ENCODE results near the gene NHERF1.

Gene NHERF1

DNA sequence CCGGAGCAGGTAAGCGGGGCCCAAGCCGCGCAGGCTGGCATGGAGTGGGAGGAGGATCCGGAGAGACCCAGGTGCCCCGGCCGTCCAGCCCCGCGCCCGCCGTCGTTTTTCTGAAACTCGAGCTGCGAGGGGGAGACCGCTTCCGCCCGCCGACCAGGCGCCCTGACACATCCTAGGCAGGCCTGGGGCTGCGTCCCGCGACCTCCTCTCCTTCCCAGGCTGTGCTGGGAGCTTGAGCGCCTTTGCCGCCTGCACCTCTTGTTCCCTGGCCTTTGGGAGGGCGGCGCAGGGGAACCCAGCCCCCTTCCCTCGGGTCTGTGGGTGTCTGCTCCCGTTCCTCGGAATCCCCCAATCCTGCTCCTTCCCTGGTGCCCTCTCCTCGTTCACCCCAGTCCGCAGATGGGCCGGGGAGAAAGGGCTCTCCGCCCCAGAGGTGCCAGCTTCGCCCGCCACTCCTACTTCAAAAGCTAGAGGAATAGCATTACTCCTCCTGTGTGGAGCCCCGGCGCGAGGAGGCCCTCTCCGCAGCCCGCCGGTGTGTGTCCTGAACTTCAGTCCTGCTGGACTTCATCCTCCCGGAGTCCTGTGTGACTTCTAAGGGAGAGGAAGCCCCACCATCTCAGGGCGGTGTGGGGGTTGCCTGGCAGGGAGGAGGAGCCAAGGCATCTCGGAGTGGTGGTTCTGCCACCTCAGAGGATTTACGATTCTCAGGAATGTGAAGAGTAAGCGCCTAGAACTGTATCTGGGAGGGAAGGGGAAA is 1.0 kb downstream of the NHERF1 start:
- peak in 2 of 51 donors; percentile 15 to 28 for DNase-seq

DNA sequence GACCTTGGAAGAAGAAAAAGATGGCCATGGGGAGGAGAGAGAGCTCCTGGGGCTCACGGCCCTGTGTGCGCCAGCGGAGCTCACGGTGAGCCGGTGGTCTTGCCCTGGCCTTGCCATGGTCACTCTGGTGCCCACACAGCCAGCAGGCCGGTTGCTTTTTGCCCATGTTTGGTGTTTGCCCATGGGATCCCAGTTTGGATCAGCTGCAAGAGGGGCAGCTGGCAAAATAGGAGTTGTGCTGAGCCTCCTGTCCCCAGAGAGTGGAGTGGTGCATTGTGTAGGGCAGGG is 1.6 kb downstream of the NHERF1 start:
- peak in 2 of 51 donors; percentile 45 to 63 for DNase-seq

DNA sequence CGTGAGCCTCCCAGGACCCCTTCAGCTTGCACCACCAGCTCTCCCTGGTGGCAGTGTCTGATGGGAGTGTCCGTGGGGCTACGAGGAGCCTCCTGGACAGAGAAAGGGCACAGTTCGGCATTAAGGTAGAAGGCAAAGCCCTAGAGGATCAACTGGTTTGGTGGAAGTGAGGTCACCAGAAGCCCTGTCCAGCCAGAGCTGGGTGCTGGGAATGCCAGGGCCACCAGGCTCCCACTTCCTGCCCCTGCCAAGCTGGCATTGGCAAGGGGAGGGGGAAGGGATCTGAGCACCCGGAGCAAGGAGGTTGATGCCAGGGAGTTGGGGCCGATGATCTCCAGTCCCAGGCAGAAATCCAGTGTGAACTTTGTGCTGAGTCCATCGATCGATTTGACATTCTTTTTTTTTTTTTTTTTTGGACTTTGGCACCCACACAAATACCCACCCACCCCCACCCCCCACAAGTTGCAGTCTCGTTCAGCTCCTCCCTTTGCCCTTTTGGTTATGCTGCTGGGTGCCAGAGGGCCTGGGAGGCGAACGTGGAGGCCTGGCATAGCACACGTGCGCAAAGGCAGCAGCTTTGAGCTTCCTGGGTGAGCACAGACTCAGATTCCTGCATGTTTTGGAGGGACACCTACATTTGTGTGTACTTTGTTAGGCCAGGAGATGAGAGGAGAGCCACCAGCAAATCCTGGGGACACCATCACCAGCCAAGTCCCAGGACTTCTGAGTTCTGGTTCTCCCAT is 2.1 kb downstream of the NHERF1 start:
- peak in 24 of 51 donors; percentile 20 to 67 (median 45) for DNase-seq

DNA sequence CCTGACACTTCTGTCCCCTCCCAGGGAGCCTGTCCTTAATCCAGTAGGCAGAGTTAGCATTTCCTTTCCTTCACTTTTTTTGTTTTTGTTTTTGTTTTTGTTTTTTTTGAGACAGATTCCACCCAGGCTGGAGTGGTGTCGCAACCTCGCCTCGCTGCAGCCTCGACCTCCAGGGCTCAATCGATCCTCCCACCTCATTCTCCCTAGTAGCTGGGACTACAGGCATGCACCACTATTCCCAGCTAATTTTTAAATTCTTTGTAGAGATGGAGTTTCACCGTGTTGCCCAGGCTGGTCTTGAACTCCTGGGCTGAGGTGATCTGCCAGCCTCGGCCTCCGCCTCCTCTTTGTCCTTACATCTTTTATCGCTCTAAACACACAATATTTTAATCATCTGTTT is 4.0 kb downstream of the NHERF1 start:
- DNase-seq = no peak

DNA sequence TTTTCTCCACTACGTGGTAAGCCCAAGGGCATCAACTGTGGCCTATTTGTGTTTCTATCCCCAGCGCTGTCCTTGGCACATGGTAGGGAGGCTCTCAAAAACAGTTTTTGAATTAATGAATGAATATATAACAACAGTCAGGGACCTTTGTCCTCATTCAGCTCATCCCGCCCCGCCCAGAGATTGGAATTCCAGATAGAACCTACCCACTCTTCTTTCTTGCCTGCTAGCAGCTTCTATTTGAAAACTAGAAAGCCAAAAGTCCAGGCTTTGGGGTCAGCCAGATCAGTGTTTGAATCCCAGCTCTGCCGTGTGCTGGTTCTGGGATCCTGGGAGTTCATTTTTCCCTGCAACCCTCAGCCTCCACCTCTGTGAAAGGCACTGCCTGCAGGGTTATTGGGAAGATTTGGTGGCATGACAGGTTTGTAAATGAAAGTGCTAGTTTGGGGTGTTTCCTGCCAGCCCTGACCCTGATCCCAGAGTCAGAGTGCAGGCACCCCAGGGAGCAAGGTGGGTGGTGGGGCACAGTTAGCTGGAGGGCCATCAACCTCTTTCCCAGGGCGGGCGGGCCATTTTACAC is 4.5 kb downstream of the NHERF1 start:
- no peak for DNase-seq

DNA sequence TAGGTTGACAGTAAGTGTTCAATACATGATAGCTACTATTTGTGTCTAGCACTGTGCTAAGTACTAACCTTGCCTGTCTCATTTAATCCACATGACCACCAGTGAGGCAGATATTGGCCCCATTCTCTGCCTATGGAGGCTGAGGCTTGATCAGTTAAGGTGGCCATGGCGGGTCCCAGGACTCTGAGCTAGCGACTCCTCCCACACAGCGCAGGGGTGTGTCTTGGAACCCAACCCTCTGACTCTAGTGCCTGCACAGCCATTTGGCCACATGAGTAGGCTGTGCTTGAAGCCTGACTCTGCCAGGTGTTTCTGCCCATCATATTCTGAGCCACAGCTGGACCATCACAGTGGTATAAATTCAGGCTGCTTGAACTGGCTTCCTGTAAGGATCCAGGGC is 6.4 kb downstream of the NHERF1 start:
- no peak for DNase-seq

DNA sequence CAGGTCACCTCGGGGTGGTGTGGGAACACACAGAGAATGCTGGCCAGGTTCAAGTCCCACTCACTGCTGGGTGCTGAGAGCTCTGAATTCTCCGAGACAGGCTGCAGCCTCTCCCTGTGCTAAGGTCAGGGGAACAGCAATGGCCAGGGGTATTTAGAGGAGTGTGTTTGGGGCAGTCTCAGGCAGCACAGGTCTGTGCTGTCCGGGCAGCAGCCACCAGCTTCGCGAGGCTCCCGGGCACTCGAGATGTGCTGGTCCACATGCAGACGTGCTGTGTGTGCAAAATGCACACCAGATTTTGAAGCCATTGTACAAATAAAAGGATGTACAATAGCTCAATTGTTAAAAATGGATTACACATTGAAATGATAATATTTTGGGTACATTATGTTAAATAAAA is 7.1 kb downstream of the NHERF1 start:
- peak in 8 of 51 donors; percentile 10 to 51 (median 24) for DNase-seq

DNA sequence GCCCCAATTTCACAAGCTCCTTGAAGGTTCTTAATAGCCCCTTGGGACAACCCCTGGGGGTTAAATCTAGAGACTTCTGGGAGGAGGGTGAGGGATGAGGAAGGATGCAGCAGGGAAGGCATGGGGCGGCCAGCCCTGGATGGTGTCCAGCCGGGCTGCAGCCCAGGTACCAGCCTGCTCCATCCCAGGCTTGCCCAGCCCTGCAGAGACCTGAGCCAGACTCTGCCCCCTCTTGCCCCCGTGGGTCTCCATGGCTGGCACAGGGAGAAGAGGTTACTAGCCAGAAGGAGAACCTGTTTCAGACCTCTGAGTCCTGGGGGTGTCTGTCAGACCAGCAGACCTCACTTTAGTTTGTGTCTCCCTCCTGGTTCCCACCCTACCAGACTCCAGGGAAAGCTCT is 8.5 kb downstream of the NHERF1 start:
- peak in 2 of 51 donors; percentile 9 to 19 for DNase-seq

DNA sequence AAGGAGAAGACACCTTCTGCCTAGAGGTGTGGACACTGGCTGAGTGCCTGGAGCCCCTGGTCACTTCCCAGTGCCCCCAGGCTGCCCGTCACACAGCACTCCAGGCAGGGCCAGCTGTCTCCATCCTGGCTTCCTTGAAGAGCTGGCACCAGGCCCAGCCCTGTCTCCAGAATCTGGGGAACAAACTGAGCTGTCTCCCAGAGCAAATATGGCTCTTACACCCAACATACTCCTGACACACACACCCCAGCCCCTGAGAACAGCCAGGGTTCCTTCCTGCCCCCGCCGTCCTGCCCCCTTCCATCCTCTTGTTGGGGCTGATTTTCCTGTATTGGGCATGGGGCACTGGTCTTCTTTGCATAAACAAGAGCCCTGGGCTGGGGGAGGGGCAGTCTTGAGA is 9.1 kb downstream of the NHERF1 start:
- peak in 25 of 51 donors; percentile 16 to 60 (median 35) for DNase-seq

DNA sequence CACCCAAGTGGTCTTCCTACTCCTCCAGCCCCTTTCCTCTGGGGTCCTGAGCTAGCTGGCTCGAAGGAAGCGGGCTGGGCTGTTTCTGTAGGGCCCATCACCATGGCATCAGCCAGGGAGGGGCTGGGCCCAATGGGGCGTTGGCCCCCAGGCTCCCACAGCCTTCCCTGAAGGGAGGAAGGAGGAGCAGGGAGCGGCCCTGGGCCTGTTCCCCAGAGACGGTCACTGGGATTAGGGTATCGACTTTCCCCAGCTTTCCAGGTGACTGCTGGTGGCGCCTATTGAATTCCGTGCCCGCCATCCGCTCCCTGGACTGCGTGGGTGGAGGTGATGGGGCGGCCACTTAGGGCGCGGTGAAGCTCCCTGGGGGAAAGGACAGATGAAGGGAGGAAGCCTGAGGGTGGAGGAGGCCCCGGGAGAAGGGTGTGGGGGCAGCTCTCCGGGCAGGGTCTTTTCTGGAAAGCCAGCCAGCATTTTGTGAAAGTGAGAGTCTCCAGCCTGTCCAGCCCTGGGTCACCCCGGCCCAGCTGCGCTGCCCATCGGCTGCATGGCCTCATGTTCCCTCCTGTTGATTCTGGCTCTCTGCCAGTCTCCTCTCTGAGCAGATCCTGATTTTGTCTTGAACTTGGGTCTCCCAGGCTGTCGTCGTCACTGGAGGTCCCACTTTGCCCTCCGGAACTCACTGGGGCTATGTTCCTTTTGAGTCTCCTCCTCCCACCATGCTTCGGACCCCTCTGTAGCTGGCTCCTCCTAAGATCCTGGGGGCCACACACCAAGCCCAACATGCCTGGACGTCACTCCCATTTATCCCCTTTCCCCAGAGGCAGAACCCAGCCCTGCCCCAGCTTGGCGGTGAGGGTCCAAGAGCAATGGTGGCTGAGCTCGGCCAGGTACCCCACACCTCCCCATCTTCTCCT is 9.8 kb downstream of the NHERF1 start:
- DNase-seq = peak in 9 of 51 donors; percentile 13 to 45 (median 33)

DNA sequence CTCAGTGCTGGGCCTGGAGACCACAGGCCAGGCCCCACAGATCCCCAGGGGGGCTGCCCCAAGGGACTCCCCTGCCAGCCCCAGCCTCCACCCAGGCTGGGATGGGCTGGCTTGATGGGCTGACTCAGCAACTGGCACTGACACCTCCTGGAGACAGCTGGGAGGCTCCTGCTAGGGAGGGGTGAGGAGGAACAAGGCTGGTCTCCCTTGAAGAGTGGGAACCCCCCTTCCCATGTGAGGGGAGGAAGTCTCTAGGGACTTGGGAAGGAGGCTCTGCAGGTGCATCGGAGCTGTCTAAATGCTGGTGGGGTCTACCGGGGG is 10.4 kb downstream of the NHERF1 start:
- DNase-seq = peak in 14 of 51 donors; percentile 23 to 66 (median 37)

DNA sequence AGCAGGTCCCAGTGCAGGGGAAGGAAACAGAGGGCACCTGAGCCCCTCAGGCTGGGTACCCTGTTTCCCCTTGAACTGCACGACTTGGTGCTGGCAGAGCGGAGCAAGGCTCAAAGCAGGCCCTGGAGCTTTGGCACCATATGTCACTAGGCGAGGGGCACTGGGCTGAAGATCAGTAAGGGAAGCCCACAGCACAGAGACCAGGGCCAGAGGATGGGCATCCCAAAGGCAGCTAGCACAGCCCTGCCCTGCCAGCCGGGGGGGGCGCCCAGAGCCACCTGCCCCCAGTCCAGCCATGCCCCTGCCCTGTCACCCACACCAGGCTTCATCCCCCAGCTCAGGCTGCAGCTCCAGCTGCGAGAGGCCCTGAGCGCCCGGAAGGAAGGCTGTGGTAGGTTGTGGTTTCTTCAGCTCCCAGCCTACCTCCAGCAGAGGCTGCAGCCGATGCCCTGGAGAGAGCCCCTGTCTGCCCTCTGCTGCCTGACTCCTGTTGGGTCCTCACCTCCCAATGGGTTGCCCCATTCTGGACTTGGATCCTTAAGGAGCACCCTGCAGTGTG is 10.9 kb downstream of the NHERF1 start:
- peak in 1 of 51 donors; percentile 5 for DNase-seq

DNA sequence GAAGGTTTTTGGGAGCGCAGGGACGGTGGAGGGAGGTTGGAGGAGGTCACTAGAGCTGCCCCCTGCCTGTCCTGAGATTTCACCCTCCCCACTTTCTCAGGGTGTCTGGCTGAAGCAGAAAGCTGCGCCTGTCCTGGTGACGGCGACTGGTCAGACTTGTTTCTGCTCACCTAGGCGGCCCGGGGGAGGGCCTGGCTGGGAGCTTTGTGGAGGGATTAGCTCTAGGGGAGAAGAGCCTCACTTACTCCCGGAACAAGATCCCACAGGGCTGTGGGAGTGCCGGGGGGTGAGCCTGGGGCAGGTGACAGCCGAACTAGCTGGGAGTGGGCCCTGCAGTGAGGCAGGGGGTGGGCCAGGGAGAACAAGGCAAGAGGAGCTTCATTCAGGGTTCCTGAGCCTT is 11.5 kb downstream of the NHERF1 start:
- peak in 1 of 51 donors; percentile 17 for DNase-seq

DNA sequence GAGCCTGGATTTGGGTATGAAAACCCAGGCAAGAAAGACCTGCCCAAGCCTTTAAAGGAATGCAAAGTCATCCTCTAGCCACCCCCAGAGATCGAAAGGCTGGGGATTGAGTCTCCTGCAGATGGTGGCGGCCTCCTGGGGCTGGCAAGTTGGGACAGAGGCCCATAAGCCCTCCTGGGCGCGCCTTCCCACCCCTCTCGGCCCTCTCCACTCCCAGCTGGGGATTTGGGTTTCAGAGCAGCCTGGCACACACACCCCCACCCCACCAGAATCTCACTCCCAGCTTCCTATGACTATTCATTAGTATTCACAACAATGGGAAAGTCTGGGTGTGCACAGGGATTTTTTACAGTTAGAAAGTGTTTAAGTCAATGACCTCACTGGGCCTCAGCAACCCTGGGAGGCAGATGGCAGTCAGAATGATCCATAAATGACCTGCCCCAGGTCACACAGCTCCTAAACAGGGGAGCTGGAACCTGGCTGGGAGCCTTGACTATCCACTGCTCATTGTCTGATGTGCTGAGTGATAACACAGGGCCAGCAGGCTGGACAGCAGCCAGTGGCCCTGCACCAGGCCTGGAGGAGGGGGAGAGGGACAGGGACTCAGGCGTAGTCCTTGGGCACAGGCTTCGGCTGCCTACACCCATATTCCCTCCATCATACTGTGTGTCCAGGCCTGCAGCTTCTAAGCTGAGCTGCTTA is 12.1 kb downstream of the NHERF1 start:
- peak in 19 of 51 donors; percentile 23 to 67 (median 40) for DNase-seq

DNA sequence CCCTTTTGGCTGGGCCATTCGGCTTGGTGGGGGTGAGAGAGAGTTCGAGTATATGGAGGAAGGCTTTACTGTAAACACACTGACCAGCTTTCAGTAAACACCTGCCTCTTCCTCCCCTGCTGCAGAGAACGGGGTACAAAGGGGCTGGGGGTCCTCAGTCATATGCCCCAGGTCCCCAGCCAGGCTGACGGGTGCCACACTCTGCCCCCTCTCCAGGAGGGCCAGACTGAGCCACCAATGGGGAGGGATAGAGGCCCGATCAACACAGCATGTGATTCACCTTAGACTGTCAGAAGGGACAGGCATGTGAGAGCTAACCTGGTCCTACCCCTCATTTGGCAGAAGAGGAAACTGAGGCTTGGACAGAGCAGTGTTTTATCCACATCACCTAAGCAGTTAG is 13.0 kb downstream of the NHERF1 start:
- DNase-seq = no peak

DNA sequence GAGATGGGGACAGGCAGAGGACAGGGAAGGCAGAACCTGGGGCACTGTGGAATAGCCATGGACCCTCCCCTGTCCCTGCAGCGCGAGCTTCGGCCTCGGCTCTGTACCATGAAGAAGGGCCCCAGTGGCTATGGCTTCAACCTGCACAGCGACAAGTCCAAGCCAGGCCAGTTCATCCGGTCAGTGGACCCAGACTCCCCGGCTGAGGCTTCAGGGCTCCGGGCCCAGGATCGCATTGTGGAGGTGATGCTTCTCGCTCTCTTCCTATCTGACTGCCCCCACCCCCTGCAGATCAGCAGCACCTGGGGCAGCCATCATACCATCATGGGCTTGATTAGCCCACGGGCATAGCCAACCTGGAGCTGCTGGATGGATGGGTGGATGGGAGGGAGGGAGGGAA is 13.5 kb downstream of the NHERF1 start:
- DNase-seq = no peak

DNA sequence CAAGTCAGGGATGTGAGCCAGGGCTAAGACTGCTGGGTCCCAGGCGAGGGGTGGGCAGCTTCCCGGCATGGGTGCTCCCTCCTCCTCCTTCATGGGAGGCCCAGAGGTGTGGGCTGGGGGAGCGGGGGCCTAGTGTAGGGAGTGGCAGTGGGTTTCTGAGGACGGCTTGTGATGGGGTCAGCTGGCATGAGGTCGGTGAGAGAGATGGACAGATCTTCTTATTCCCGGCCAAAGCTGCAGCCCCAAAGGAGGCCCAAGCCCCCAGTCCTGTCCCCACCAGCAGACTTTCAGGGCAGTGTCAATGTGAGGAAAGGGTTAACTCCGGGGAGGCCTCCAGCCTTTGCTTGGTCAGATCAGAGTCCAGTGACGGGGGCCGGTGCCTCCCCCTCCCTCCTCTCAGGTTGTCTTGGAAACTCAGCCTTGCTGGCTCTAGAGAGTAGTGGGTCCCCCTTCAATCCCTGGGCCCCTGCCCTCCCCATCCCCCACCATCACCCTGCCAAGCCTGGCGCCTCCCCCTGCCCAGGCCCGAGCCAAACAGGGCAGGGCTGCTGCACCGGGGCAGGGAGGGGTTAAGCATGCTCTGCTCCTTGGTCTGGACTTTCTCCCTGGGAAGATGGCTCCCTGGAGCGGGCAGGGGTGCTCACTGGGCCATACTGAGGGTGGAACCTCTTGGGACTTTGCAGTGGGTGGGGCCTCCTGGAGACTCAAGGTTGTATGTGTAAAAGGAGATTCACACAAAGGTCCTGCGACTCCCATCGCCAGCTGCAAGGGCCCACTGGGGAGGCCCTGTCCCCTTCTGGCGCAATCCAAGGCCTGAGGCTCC is 15.3 kb downstream of the NHERF1 start:
- DNase-seq = peak in 27 of 51 donors; percentile 27 to 81 (median 54)

DNA sequence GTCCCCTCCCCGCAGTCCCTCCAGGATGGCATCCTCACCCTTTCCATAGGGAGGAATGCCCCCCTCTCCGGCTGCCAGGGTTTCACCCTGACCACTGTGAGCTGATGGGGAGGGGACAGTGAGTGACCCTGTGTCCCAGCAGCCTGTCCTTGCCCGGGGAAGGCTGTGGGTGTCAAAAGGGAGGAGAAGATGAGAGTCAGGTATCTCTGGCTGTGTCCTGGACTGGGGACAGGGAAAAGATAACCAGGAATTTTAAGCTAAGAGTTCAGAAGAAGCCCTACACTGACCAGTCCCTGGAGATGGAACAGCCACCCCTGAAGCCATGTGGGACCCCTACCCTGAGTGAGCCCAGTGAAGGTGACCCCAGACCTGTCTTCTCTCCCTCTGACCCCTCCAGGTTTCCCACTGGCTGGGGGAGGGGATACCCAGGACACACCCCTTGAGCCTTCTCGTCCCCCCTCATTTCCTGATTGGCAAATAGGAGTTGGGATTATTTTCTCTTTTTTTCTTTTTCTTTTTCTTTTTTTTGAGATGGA is 16.4 kb downstream of the NHERF1 start:
- DNase-seq = no peak

DNA sequence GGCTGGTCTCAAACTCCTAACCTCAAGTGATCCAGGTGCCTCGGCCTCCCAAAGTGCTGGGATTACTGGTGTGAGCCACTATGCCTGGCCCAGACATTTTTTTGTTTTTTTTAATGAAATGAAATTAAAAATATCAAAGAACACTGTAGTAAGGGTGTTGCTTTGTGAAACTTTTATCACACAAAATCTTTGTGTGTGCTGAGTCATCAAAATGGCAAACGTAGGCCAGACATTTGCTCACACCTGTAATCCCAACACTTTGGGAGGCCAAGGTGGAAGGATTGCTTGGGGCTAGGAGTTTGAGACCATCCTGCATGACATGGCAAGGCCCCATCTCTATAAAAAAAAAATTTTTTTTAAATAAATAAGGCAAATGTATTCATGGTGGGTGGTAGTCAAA is 18.0 kb downstream of the NHERF1 start:
- DNase-seq = no peak
